Calu3 (cell line): ENCODE measurements around the gene NUBPL. TPM values are rescaled to one million over a fixed set of nuclear protein-coding genes. Genes with fewer than 3 reads are reported as not detected.
"Not testable (repeated sequence)": the region's sequence is repeated elsewhere in the genome, so short reads cannot be mapped to it uniquely, and the experiment has no call there.

Experiments
- BruUV-seq: library from RNA; stranded (reverse); fragments of 400-500 nt; replicated peaks from 2 replicates; lab custom pipeline; 2021; lab: Mats Ljungman, UMichigan
- CTCF ChIA-PET: fragments of 300-600 bp; sonication (Branson Sonifier 250); formaldehyde crosslinking; loops from one replicate; lab custom pipeline; 2022; ENCODE audit warnings: antibody characterized with exemption; lab: Charles Lee
- DNase-seq: peaks from one replicate; pipeline ENCODE4 v3.0.0; 2022
- H3K27ac Mint-ChIP-seq: one replicate; pipeline ENCODE4 v1.8.0; 2022; ENCODE audit warnings: mixed read lengths; ENCODE audit not compliant: unreplicated experiment
- H3K27me3 Mint-ChIP-seq: one replicate; pipeline ENCODE4 v1.8.0; 2022; ENCODE audit warnings: mixed read lengths; ENCODE audit not compliant: unreplicated experiment
- H3K36me3 Mint-ChIP-seq: one replicate; pipeline ENCODE4 v1.8.0; 2022; ENCODE audit warnings: mild to moderate bottlenecking, moderate library complexity, mixed read lengths; ENCODE audit not compliant: insufficient read depth, unreplicated experiment
- H3K4me1 Mint-ChIP-seq: one replicate; pipeline ENCODE4 v1.8.0; 2022; ENCODE audit warnings: mild to moderate bottlenecking, low read depth, mixed read lengths; ENCODE audit not compliant: unreplicated experiment
- H3K4me3 Mint-ChIP-seq: one replicate; pipeline ENCODE4 v1.8.0; 2022; ENCODE audit warnings: mild to moderate bottlenecking, low read depth, moderate library complexity, mixed read lengths; ENCODE audit not compliant: unreplicated experiment
- H3K9me3 Mint-ChIP-seq: one replicate; pipeline ENCODE4 v1.8.0; 2022; ENCODE audit warnings: low read depth, mixed read lengths; ENCODE audit not compliant: unreplicated experiment
- intact Hi-C: fragments of 100-400 bp; cut with micrococcal nuclease; formaldehyde crosslinking; loops from one replicate; pipeline ENCODE4 v1.10.0; 2022; ENCODE audit not compliant: unreplicated experiment
- total RNA-seq: library from RNA; stranded (reverse); gene quantifications from 2 replicates; pipeline ENCODE4 v1.2.3, GENCODE V29; 2022
- TF ChIP-seq, protein P1 (sequence below): fragments of 200-600 bp; IDR thresholded peaks from one replicate; pipeline ENCODE4 v1.8.0; 2022; ENCODE audit warnings: antibody characterized with exemption; ENCODE audit not compliant: unreplicated experiment

NUBPL gene
- total RNA-seq, 1 experiment from 2014 or later, result 14.2 TPM

DNA sequence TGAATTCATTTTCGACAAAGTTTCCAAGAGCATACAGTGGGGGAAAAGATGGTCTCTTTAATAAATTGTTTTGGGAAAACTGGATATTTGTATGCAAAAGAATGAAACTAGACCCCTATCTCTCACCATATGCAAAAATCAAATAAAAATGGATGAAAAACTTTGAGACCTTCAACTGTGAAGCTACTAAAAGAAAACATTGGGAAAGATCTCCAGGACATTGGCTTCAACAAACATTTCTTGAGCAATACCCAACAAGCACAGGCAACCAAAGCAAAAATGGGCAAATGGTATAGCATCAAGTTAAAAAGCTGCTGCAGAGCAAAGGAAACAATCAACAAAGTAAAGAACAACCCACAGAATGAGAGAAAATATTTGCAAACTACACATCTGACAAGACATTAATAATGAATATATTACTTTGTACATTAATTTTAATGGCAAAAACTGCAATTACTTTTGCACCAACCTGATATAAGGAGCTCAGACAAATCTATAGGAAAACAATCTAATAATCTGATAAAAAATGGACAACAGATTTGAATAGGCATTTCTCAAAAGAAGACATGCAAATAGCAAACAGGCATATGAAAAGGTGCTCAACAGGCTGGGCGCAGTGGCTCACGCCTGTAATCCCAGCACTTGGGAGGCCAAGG, 50.7 kb downstream of the NUBPL start:
- Mint-ChIP-seq H3K27ac (no peak overlapping the region), H3K4me1 (no peaks in the 10 kb centered on the region), H3K4me3 (no peak overlapping the region), H3K36me3 (no peaks in the 10 kb centered on the region), H3K27me3 (no peaks in the 10 kb centered on the region), H3K9me3 (peaks cover 3% of the 10 kb centered on the region)
- DNase-seq, result no peak
- CTCF ChIA-PET, result no interaction called here
- no TSS peak for BruUV-seq
- TF ChIP-seq, protein P1, sequence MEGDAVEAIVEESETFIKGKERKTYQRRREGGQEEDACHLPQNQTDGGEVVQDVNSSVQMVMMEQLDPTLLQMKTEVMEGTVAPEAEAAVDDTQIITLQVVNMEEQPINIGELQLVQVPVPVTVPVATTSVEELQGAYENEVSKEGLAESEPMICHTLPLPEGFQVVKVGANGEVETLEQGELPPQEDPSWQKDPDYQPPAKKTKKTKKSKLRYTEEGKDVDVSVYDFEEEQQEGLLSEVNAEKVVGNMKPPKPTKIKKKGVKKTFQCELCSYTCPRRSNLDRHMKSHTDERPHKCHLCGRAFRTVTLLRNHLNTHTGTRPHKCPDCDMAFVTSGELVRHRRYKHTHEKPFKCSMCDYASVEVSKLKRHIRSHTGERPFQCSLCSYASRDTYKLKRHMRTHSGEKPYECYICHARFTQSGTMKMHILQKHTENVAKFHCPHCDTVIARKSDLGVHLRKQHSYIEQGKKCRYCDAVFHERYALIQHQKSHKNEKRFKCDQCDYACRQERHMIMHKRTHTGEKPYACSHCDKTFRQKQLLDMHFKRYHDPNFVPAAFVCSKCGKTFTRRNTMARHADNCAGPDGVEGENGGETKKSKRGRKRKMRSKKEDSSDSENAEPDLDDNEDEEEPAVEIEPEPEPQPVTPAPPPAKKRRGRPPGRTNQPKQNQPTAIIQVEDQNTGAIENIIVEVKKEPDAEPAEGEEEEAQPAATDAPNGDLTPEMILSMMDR, result no peak
- intact Hi-C loops, result no loop called here

DNA sequence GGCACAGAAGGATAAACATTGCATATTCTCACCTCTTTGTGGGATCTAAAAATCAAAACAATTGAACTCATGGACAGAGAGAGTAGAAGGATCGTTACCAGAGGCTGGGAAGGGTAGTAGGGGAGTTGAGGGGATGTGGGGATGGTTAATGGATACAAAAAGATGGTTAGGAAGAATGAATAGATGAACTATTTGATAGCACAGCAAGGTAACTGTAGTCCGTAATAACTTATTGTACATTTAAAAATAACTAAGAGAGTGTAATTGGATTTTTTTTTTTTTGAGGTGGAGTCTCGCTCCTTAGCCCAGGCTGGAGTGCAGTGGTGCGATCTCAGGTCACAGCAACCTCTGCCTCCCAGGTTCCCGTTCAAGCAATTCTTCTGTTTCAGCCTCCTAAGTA, 52.0 kb downstream of the NUBPL start:
- no TSS peak for BruUV-seq
- Mint-ChIP-seq H3K9me3 (peaks cover 6% of the 10 kb centered on the region), H3K4me3 (no peak overlapping the region), H3K27me3 (no peaks in the 10 kb centered on the region), H3K36me3 (no peaks in the 10 kb centered on the region), H3K27ac (no peak overlapping the region), H3K4me1 (peaks cover 4% of the 10 kb centered on the region)
- DNase-seq, result no peak
- TF ChIP-seq, protein P1, result no peak
- intact Hi-C loops, result no loop called here
- CTCF ChIA-PET, result no interaction called here

DNA sequence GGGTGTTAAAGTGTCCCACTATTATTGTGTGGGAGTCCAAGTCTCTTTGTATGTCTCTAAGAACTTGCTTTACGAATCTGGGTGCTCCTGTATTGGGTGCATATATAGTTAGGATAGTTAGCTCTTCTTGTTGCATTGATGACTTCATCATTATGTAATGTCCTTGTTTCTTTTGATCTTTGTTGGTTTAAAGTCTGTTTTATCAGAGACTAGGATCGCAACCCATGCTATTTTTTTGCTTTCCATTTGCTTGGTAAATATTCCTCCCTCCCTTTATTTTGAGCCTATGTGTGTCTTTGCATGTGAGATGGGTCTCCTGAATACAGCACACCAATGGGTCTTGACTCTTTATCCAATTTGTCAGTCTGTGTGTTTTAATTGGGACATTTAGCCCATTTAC, 57.7 kb downstream of the NUBPL start:
- H3K27me3 Mint-ChIP-seq, H3K36me3 Mint-ChIP-seq, DNase-seq, BruUV-seq, H3K4me3 Mint-ChIP-seq, intact Hi-C loops, H3K27ac Mint-ChIP-seq, CTCF ChIA-PET: not testable (repeated sequence)
- H3K9me3 Mint-ChIP-seq, result peaks cover 14% of the 10 kb centered on the region
- peaks cover 15% of the 10 kb centered on the region for H3K4me1 Mint-ChIP-seq

DNA sequence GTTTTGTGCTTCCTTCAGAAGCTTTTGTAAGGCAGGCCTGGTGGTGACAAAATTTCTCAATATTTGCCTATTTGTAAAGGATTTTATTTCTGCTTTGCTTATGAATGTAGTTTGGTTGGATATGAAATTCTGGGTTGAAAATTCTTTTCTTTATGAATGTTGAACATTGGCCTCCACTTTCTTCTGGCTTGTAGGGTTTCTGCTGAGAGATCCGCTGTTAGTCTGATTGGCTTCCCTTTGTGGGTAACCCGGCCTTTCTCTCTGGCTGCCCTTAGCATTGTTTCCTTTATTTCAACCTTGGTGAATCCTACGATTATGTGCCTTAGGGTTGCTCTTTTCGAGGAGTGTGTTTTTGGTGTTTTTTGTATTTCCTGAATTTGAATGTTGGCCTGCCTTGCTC, 58.2 kb downstream of the NUBPL start:
- TF ChIP-seq, protein P1, result no peak
- no peak for DNase-seq
- H3K9me3 Mint-ChIP-seq, result peaks cover 17% of the 10 kb centered on the region
- BruUV-seq, result no TSS peak
- H3K4me1 Mint-ChIP-seq, result peaks cover 15% of the 10 kb centered on the region
- no peak overlapping the region for H3K4me3 Mint-ChIP-seq
- no peaks in the 10 kb centered on the region for H3K36me3 Mint-ChIP-seq
- CTCF ChIA-PET, result no interaction called here
- intact Hi-C loops, result no loop called here
- H3K27ac Mint-ChIP-seq, result no peak overlapping the region
- H3K27me3 Mint-ChIP-seq, result no peaks in the 10 kb centered on the region

DNA sequence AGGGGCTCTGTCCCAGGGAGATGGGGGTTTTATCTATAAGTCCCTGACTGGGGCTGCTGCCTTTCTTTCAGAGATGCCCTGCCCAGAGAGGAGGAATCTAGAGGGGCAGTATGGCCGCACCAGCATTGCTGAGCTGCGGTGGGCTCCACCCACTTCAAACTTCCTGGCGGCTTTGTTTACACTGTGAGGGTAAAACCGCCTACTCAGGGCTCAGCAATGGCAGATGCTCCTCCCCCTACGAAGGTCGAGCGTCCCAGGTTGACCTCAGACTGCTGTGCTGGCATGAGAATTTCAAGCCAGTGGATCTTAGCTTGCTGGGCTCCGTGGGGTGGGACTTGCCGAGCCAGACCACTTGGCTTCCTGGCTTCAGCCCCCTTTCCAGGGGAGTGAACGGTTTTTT, 59.7 kb downstream of the NUBPL start:
- H3K4me3 Mint-ChIP-seq, H3K27ac Mint-ChIP-seq, H3K36me3 Mint-ChIP-seq, H3K27me3 Mint-ChIP-seq, DNase-seq, BruUV-seq, intact Hi-C loops, CTCF ChIA-PET: not testable (repeated sequence)
- peaks cover 17% of the 10 kb centered on the region for H3K9me3 Mint-ChIP-seq
- peaks cover 15% of the 10 kb centered on the region for H3K4me1 Mint-ChIP-seq
